NB4 (cell line): ENCODE measurements around the gene EXOSC7.

ENCODE experiments used
- CTCF ChIP-seq: IDR thresholded peaks from one replicate; pipeline ENCODE4 v1.5.1; 2012; ENCODE audit warnings: low read depth, low read length
- MAX ChIP-seq: IDR thresholded peaks from 2 replicates; pipeline ENCODE4 v1.6.1; 2011; ENCODE audit warnings: low read depth, low read length
- MYC ChIP-seq: IDR thresholded peaks from 2 replicates; pipeline ENCODE4 v1.6.1; 2011; ENCODE audit warnings: low read depth, low read length
- POLR2A ChIP-seq: IDR thresholded peaks from 2 replicates; pipeline ENCODE4 v1.6.1; 2011; ENCODE audit warnings: mild to moderate bottlenecking; ENCODE audit not compliant: insufficient read length; ENCODE audit errors: extremely low read depth

GRCh38 chr3:45032113-45032512 lies 56.1 kb downstream of the EXOSC7 start:
- no peak for TF ChIP-seq CTCF
- TF ChIP-seq MAX = no peak
- TF ChIP-seq POLR2A = no peak
- no peak for TF ChIP-seq MYC
